ENCODE results near the gene ANXA3.

Gene ANXA3

GRCh38 chr4:78545275-78546246, 6.0 kb upstream of the ANXA3 start:
- TF ChIP-seq CTCF (IDR thresholded peaks at IDR 0.05), result no peak

GRCh38 chr4:78552389-78553042, 946 bp downstream of the ANXA3 start:
- TF ChIP-seq CTCF (IDR thresholded peaks at IDR 0.05), result no peak

- TF ChIP-seq CTCF (IDR thresholded peaks at IDR 0.05), result no peak
Measured at GRCh38 chr4:78553043-78553396, 1.4 kb downstream of the ANXA3 start.

- no peak for TF ChIP-seq CTCF (IDR thresholded peaks at IDR 0.05)
Measured at GRCh38 chr4:78553529-78554060, 2.0 kb downstream of the ANXA3 start.

GRCh38 chr4:78556665-78557064, 5.1 kb downstream of the ANXA3 start:
- no peak for TF ChIP-seq CTCF (IDR thresholded peaks at IDR 0.05)

GRCh38 chr4:78557841-78558240, 6.3 kb downstream of the ANXA3 start:
- TF ChIP-seq CTCF (IDR thresholded peaks at IDR 0.05), result no peak

GRCh38 chr4:78558410-78558809, 6.8 kb downstream of the ANXA3 start:
- TF ChIP-seq CTCF (IDR thresholded peaks at IDR 0.05), result no peak
